HG02763 (cell line): ENCODE data around the gene ZBTB20.
A peak's percentile ranks its signal among the peaks of the same experiment; 100 is the strongest.
"Not testable (repeated sequence)": the region's sequence is repeated elsewhere in the genome, so short reads cannot be mapped to it uniquely, and the experiment has no call there.

ENCODE experiments used
- ATAC-seq: cut with Tn5 transposase; IDR thresholded peaks from one replicate; pipeline ENCODE4 v1.9.1; 2021; ENCODE audit warnings: mild to moderate bottlenecking, moderate library complexity; ENCODE audit not compliant: unreplicated experiment

ZBTB20 gene

DNA sequence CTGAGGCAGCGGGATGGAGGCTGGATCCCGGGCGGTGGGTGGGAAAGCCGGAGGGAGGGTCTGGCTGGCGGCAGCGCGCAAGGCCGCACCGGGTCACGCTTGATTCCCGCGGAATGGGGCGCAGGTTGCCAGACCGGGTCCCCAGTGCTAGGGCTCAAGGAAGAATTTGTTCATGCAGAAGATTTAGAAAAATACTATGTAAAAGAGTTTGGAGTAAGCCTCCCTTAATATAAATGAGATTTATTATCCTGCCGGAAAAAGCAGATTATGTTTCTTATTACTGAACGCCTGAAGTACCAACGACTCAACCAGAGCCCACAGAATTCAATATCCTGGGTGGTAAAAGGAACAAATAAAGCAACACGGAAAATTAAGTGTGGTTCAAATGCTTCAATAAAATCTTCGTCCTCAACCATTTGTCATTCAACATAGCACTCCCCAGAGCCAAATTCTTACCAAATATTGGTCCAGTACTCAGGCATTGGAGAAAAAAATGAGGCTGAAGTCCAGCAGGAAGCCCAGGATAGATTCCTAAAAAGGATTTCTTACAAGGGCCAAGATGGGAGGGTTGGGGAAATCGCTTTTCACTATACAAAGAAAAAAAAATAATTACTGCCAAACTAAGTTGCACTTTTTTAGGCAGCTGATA is 1.2 kb upstream of the ZBTB20 start:
- ATAC-seq = peak; percentile 2

GRCh38 chr3:115147329-115148141 is 447 bp upstream of the ZBTB20 start:
- peak; percentile 81 for ATAC-seq

DNA sequence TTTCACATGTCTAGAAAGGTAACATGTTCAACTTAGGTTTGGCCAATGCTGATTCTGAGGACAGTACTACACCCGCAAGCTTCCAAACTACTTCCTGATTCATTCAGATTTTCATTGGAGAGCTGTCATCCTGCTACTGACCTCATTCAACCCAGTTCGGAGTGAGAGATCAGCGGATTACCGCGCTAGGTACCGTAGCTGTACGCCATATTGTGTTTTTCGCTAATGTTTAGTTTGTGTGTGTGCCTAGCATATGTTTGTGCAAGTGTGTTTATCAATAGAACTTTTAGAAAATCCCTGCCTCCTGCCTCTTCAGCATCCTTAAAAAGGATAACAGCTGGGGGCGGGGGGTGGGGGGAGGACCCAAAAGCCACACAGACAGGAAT is 1.1 kb downstream of the ZBTB20 start:
- no peak for ATAC-seq

DNA sequence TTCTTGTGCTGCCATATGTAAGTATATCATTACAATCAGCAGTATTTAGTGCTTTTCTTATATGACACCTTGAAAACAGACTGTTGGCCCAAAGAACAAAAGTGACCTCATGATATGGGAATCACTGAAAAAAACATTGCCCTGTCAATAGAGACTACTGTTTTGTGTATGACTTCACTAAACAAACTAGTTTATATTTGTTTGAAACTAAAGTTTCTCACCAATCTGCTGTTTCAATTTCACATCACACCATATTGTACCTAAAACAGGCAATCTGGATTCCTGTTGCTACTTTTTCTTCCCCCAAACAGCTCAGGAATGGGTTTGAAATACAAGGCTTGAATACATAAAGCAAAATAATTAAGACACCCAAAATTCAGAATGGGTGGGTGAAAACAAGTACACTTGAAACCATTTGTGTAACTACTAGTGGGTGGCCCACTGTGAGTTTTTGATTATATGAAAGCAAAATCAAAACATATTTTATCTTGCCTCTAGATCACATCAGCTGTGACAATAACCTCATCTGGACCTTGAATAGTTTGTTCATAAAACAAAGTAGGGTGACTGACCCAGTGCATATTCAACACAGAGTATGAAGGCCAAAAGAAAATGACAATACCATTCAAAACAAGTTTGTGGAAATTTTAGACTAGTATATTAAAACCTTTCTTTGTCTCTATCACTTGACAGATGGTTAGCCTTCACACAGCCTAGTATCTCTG is 5.9 kb downstream of the ZBTB20 start:
- ATAC-seq = peak; percentile 62

DNA sequence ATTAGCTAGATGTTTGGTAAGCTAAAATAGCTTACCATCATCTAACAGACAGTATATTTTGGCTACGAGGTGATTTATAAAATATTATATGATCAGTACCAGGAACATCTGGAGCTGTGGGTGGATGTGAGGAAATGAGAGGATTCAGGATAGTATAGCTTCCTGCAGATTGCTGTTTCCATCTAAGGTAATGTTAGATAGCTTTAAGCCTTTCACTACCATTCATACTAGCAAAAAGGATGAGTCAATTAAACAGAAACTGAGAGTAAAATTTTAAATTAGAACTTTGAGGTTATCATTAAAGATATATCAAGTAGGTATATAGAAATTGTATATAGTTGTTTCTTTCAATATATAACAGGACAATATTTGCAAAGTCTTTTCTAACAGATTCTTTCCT is 8.0 kb downstream of the ZBTB20 start:
- ATAC-seq = no peak

- ATAC-seq = no peak
These were observed 12.3 kb downstream of the ZBTB20 start for GRCh38 chr3:115134648-115135347.

DNA sequence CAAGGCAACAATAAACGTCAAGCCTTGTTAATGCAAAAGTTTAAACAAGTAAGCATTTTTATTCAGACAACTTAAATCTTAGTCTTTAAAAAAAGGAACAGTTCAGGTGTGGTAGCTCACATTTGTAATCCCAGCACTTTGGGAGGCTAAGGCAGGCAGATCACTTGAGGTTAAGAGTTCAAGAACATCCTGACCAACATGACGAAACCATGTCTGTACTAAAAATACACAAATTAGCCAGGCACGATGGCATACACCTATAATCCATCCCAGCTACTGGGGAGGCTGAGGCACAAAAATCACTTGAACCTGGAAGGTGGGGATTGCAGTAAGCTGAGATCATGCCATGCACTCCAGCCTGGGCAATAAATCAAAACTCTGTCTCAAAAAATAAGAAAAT is 19.9 kb downstream of the ZBTB20 start:
- ATAC-seq = no peak

GRCh38 chr3:115120597-115120996 is 26.5 kb downstream of the ZBTB20 start:
- ATAC-seq = no peak

DNA sequence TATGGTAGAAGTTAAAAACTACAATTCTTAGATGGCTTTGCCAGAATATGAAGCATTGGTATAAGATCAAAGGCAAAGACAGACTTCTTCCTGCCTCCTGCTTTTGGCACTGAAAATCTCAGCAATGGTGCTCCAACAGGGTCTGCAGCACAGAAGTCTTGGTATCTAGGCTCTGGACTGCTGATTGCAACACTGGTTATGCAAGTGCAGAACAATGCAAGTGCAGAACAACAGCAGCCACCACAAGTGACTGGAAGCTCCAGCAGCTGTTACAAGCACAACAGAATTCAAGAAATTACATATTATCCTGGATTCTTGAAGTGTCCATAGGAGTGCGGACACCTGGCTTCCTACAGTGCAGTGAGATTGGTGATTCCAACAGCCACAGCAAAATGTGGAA is 33.7 kb downstream of the ZBTB20 start:
- ATAC-seq = no peak

GRCh38 chr3:115111632-115112031 is 35.5 kb downstream of the ZBTB20 start:
- no peak for ATAC-seq

DNA sequence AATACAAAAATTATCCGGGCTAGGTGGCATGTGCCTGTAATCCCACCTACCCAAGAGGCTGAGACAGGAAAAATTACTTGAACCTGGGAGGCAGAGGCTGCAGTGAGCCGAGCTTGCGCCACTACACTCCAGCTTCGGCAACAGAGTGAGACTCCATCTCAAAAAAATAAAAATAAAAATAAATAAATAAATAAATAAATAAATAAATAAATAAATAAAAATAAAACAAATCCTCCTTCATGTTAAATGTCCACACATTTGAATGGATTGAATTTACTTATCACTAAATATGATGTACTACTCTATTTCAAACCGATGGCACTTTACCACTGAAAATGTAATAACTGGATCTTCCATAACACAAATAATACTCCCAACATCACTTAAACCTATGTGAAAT is 36.3 kb downstream of the ZBTB20 start:
- ATAC-seq = no peak

DNA sequence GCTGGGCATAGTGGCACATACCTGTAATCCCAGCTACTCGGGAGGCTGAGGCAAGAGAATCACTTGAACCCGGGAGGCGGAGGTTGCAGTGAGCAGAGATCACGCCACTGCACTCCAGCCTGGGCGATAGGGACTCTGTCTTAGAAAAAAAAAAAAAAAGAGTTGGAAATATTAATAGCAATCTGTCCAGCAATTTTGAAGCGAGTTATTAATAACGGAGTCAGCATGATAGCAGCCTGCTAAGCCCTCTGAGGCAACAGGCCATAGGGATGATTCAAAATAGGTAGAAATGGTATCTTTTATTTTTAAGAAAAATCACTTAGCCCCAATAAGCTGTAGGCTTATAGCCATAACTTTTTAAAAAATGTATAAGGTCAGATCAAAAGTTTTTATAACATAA is 37.0 kb downstream of the ZBTB20 start:
- ATAC-seq = not testable (repeated sequence)

DNA sequence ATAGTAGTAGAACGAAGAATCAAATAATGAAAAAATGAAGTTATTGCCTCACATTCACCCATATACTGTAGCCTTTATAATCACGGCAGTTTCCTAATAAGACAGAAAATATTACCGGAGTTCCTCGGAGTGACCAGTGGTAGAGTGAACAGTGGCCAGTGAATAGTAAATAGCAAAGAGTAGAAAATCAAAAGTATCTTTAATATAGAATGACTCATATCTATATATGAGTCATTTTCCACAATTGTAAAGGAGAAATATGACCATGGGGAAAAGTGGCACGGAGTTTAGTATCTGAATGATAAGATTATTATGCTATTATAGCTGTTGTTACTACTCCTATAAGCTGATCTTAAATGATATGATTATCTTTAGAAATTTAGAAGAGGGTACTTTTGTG is 38.5 kb downstream of the ZBTB20 start:
- no peak for ATAC-seq

- no peak for ATAC-seq
These were observed 45.0 kb downstream of the ZBTB20 start for GRCh38 chr3:115102046-115102445.

GRCh38 chr3:115100806-115101205 is 46.3 kb downstream of the ZBTB20 start:
- no peak for ATAC-seq

- ATAC-seq = peak; percentile 77
These were observed 47.0 kb downstream of the ZBTB20 start for GRCh38 chr3:115099986-115100571.

DNA sequence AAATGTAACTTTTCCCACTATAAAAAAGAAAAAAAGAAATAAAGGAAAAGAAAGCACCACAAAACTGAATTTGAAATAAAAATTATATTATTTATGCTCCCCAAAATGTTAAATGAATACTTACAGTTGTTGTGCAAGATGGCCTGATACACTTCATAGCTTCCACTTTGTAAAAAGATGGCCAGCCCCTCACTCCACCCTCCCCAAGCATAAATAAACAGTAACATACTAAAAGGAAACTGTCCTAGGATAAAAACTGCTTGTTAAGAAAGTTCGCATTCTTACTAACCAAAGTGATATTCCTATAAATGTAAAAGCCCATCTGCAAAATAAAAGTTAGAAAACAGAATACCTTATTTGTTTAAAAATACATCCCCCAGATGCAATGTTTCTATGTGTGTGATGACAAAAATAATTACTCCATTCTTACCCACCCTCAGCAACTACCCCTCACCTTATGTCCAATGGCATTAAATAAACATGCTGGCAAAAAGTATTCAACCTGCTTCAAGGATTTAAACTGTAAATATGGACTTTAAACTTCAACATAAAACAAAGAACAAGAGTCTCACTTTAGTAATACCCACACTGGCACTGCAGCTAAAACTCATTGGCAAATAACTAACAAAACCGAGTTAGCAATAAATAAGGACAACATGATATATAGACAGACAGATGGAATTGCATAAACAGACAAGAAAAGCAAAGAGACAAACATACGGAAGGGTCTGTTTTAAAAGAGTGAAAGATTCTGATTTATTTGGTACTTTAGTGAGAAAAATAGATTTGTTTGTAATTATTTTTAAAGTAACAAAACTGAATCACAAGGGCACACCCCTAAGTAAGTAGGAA is 47.7 kb downstream of the ZBTB20 start:
- ATAC-seq = no peak

DNA sequence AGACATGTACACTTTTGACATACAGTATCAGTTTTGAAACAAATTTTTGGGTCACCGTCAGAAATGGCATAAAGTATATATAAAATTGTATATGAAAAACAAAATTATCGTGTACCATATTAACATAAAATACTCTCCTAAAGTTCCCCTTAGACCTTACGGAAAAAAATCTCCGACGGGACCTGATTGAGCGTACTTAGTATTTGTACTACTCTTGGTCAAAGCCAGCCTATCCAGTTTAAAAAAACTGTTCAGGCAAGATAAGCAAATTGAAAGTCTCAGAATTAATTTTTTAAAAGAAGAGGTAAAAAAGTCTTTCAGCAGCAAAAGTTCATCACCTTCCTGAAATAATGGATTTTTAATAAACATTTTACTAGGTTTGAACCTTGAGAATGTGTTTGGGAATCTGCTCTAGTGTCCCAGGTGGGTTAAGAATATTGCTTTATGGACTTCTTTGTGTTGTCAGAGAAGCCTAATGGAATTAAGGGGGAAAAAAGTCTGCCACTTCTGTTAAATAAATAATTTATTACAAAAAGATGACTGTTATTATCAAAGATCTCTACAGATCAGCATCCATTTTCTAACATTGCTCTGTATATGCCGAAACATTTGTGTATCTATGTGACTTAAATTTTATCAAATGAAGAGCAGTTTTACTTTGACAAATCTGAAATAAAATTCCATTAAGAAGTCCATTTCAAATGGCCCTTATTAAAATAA is 48.6 kb downstream of the ZBTB20 start:
- no peak for ATAC-seq

DNA sequence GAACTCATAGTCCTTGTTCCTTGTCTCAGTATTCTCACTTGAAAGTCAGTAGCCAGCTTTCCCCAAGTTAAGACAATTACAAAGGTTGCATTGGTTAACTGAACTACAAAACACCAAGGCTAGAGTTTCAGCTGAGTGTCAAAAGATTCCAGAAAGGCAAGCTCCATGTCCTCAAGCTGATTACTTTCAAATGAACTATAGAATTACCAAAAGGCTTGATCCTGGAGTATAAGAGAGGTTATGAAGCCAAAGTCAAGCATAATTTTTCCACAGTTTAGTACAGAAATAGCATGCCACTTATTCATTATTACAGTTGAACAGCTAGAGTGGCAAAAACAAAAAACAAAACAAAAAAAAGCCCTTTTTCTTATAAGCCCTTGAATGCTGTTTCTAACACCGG is 51.9 kb downstream of the ZBTB20 start:
- ATAC-seq = no peak
